GM23338 (cell line): ENCODE data around the gene ADPRH. TPM values are rescaled to one million over a fixed set of nuclear protein-coding genes. Genes with fewer than 3 reads are reported as not detected.

Experiments
- ATAC-seq: fragments of 200-7000 bp; cut with Tn5 transposase; 3 replicates; pipeline ENCODE4 v1.9.1; 2020
- DNase-seq: peaks from one replicate; pipeline ENCODE4 v3.0.0-alpha.2; 2015; ENCODE audit warnings: low spot score
- H2AFZ ChIP-seq: fragments of 200-600 bp; sonication (generic); 2 replicates; pipeline ENCODE4 v1.8.0; 2016; ENCODE audit warnings: antibody characterized with exemption, mild to moderate bottlenecking, moderate library complexity
- H3F3A ChIP-seq: fragments of 200-600 bp; sonication (generic); replicated peaks from 2 replicates; pipeline ENCODE4 v1.8.0; 2017; ENCODE audit warnings: antibody characterized with exemption, mixed run types, low read depth
- H3K27ac ChIP-seq: fragments of 200-600 bp; sonication (generic); 2 replicates; pipeline ENCODE4 v1.6.1; 2016; ENCODE audit warnings: low read depth
- H3K27me3 ChIP-seq: fragments of 200-600 bp; sonication (generic); 2 replicates; pipeline ENCODE4 v1.8.0; 2016; ENCODE audit warnings: mild to moderate bottlenecking, mixed run types, moderate library complexity; ENCODE audit not compliant: insufficient read depth
- H3K36me3 ChIP-seq: fragments of 200-600 bp; sonication (generic); 2 replicates; pipeline ENCODE4 v1.8.0; 2016; ENCODE audit warnings: mild to moderate bottlenecking; ENCODE audit not compliant: insufficient read depth
- H3K4me1 ChIP-seq: fragments of 200-600 bp; sonication (generic); 2 replicates; pipeline ENCODE4 v1.8.0; 2016; ENCODE audit warnings: mild to moderate bottlenecking, moderate library complexity; ENCODE audit not compliant: insufficient read depth
- H3K4me2 ChIP-seq: fragments of 200-600 bp; sonication (generic); 2 replicates; pipeline ENCODE4 v1.7.1; 2017; ENCODE audit warnings: mixed run types
- H3K4me3 ChIP-seq: fragments of 200-600 bp; sonication (generic); 2 replicates; pipeline ENCODE4 v1.6.1; 2016; ENCODE audit warnings: mixed run types
- H3K79me2 ChIP-seq: fragments of 200-600 bp; sonication (generic); replicated peaks from 2 replicates; pipeline ENCODE4 v1.8.0; 2017; ENCODE audit warnings: mild to moderate bottlenecking; ENCODE audit not compliant: insufficient read depth
- H3K9me2 ChIP-seq: fragments of 200-600 bp; sonication (generic); 2 replicates; pipeline ENCODE4 v1.8.0; 2017; ENCODE audit not compliant: insufficient read depth
- H4K20me1 ChIP-seq: fragments of 200-600 bp; sonication (generic); replicated peaks from 2 replicates; pipeline ENCODE4 v1.8.0; 2017; ENCODE audit warnings: mild to moderate bottlenecking; ENCODE audit not compliant: insufficient read depth
- H3K27ac Mint-ChIP-seq: 2 replicates; pipeline ENCODE4 v1.8.0; 2020; ENCODE audit warnings: inconsistent platforms, mild to moderate bottlenecking, moderate library complexity, mixed read lengths
- H3K27me3 Mint-ChIP-seq: 3 replicates; pipeline ENCODE4 v1.8.0; 2022; ENCODE audit warnings: low read depth, mild to moderate bottlenecking, moderate library complexity, mixed read lengths, inconsistent platforms; ENCODE audit not compliant: insufficient read depth, poor library complexity
- H3K36me3 Mint-ChIP-seq: 3 replicates; pipeline ENCODE4 v1.8.0; 2021; ENCODE audit warnings: low read depth, mild to moderate bottlenecking, inconsistent platforms, moderate library complexity, mixed read lengths
- H3K4me1 Mint-ChIP-seq: 3 replicates; pipeline ENCODE4 v1.8.0; 2020; ENCODE audit warnings: mild to moderate bottlenecking, inconsistent platforms, mixed read lengths
- H3K4me3 Mint-ChIP-seq: 3 replicates; pipeline ENCODE4 v1.8.0; 2021; ENCODE audit warnings: moderate library complexity, mild to moderate bottlenecking, inconsistent platforms, mixed read lengths
- H3K9me3 Mint-ChIP-seq: 3 replicates; pipeline ENCODE4 v1.8.0; 2020; ENCODE audit warnings: moderate library complexity, mild to moderate bottlenecking, inconsistent platforms, mixed read lengths
- CREB1 ChIP-seq: fragments of 250-450 bp; sonication (Bioruptor Pico); IDR thresholded peaks from 2 replicates; pipeline ENCODE4 v1.5.0; 2020; ENCODE audit warnings: low read depth, mild to moderate bottlenecking, moderate library complexity
- ETS1 ChIP-seq: IDR thresholded peaks from 2 replicates; pipeline ENCODE4 v1.6.1; 2016; ENCODE audit warnings: antibody characterized with exemption
- JUNB ChIP-seq: IDR thresholded peaks from one replicate; pipeline ENCODE4 v1.6.1; 2016; ENCODE audit warnings: antibody characterized with exemption; ENCODE audit not compliant: unreplicated experiment
- NANOG ChIP-seq: IDR thresholded peaks from 2 replicates; pipeline ENCODE4 v1.6.1; 2016; ENCODE audit warnings: antibody characterized with exemption, borderline replicate concordance
- STAT1 ChIP-seq: IDR thresholded peaks from one replicate; pipeline ENCODE4 v1.6.1; 2016; ENCODE audit warnings: antibody characterized with exemption; ENCODE audit not compliant: unreplicated experiment
- ZNF114 ChIP-seq: fragments of 250-450 bp; sonication (Bioruptor Pico); IDR thresholded peaks from 2 replicates; pipeline ENCODE4 v1.5.0; 2020; ENCODE audit warnings: mild to moderate bottlenecking, moderate library complexity
- polyA plus RNA-seq: library from polyadenylated mRNA; unstranded; fragments of >200 nt; fragmentation: Nextera tagmentation; extraction: Ambion mirVana; gene quantifications from 2 replicates; pipeline ENCODE4 v1.2.1, GENCODE V29; 2016
- total RNA-seq: library from RNA; depleted of rRNA; stranded (reverse); fragments of >200 nt; shearing (Covaris generic); gene quantifications from 2 replicates; pipeline ENCODE4 v1.2.3, GENCODE V29; 2014
- TF ChIP-seq, protein P1 (sequence below): fragments of 250-450 bp; sonication (Bioruptor Pico); IDR thresholded peaks from 2 replicates; pipeline ENCODE4 v1.5.0; 2020; ENCODE audit warnings: mild to moderate bottlenecking, moderate library complexity

The ADPRH gene
- total and polyA plus RNA-seq, 2 experiments from 2014 or later = 1.2 to 3.4 TPM

DNA sequence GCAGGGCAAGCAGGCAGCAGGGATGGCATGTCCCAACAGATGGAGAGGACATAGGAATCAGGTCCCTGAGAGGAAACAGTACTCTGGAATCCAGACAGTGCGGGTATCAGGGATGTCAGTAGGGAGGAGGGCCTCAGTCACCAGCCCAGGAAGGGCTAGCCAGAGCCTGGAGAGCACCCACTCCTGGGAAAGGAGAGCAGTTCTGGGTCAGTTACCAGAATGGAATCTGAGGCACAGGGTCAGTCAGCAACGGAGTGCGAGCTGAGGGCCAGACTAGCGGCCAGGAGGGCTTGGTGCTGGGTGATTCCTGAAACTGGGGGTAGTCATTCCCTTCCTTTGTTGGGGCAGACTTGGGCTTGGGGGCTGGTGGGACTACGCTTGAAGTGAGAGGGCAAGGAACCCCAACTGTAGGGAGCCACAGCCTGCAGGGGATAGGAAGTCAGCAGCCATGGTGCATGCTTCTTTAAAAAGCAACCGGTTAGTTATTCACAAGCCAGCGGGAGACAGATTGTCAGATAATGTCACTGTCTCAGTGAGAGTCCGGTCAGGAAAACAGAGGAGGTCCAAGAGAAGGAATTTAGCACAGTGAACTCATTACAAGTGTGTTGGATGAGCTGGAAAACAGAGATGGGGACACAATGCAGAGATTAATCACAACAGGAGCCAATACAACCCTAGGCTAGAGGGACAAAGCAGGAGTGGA lies 46.3 kb downstream of the ADPRH start:
- H3K9me2 ChIP-seq = no peaks in the 10 kb centered on the region
- H3K27ac ChIP-seq = no peak overlapping the region
- no peaks in the 10 kb centered on the region for H3F3A ChIP-seq
- no peak for TF ChIP-seq STAT1
- ATAC-seq (no peak), DNase-seq (no peak)
- peaks cover 18% of the 10 kb centered on the region for H3K4me1 Mint-ChIP-seq
- no peaks in the 10 kb centered on the region for H3K9me3 Mint-ChIP-seq
- no peaks in the 10 kb centered on the region for H3K36me3 ChIP-seq
- peaks cover 4% of the 10 kb centered on the region for H3K27me3 Mint-ChIP-seq
- no peaks in the 10 kb centered on the region for H3K27me3 ChIP-seq
- no peak overlapping the region for H3K27ac Mint-ChIP-seq
- H4K20me1 ChIP-seq = no peaks in the 10 kb centered on the region
- peak overlapping the region; percentile 28; the same call in 1 of the 2 replicates for H2AFZ ChIP-seq
- H3K79me2 ChIP-seq = no peaks in the 10 kb centered on the region
- no peak overlapping the region for H3K4me3 ChIP-seq
- H3K36me3 Mint-ChIP-seq = no peaks in the 10 kb centered on the region
- no peak overlapping the region for H3K4me2 ChIP-seq
- H3K4me1 ChIP-seq = no peaks in the 10 kb centered on the region
- no peak overlapping the region for H3K4me3 Mint-ChIP-seq

DNA sequence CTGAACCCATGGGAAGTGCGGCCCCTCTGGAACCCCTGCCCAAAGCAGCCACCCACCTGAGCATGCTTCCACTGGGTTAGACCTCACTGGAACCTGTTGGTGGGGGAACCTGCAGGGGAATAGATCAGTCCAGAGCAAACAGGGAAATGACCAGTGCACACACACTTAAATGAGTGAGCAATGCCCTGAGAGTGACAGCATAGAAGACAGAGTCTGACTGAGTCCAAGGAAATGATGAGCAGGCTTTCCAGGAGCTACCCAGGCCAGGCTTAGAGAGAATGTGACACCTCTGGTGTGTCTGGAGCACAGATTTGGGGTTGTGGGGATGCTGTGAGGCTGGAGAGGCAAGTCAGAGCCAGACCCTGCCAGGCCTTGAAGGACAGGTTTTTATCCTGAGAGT lies 46.9 kb downstream of the ADPRH start:
- Mint-ChIP-seq H3K4me3 (no peak overlapping the region), H3K4me1 (peaks cover 21% of the 10 kb centered on the region), H3K27ac (no peak overlapping the region), H3K9me3 (no peaks in the 10 kb centered on the region), H3K27me3 (peaks cover 4% of the 10 kb centered on the region), H3K36me3 (no peaks in the 10 kb centered on the region)
- Histone ChIP-seq H3K27me3 (no peaks in the 10 kb centered on the region), H3K36me3 (no peaks in the 10 kb centered on the region), H3F3A (no peaks in the 10 kb centered on the region), H3K4me2 (no peak overlapping the region), H2AFZ (peak overlapping the region; percentile 32; the same call in 1 of the 2 replicates), H3K9me2 (no peaks in the 10 kb centered on the region), H3K27ac (no peak overlapping the region), H3K4me3 (no peak overlapping the region), H4K20me1 (no peaks in the 10 kb centered on the region), H3K4me1 (no peaks in the 10 kb centered on the region), H3K79me2 (no peaks in the 10 kb centered on the region)
- no peak for ATAC-seq
- no peak for DNase-seq
- no peak for TF ChIP-seq NANOG
- no peak for TF ChIP-seq STAT1
- TF ChIP-seq, protein P1, sequence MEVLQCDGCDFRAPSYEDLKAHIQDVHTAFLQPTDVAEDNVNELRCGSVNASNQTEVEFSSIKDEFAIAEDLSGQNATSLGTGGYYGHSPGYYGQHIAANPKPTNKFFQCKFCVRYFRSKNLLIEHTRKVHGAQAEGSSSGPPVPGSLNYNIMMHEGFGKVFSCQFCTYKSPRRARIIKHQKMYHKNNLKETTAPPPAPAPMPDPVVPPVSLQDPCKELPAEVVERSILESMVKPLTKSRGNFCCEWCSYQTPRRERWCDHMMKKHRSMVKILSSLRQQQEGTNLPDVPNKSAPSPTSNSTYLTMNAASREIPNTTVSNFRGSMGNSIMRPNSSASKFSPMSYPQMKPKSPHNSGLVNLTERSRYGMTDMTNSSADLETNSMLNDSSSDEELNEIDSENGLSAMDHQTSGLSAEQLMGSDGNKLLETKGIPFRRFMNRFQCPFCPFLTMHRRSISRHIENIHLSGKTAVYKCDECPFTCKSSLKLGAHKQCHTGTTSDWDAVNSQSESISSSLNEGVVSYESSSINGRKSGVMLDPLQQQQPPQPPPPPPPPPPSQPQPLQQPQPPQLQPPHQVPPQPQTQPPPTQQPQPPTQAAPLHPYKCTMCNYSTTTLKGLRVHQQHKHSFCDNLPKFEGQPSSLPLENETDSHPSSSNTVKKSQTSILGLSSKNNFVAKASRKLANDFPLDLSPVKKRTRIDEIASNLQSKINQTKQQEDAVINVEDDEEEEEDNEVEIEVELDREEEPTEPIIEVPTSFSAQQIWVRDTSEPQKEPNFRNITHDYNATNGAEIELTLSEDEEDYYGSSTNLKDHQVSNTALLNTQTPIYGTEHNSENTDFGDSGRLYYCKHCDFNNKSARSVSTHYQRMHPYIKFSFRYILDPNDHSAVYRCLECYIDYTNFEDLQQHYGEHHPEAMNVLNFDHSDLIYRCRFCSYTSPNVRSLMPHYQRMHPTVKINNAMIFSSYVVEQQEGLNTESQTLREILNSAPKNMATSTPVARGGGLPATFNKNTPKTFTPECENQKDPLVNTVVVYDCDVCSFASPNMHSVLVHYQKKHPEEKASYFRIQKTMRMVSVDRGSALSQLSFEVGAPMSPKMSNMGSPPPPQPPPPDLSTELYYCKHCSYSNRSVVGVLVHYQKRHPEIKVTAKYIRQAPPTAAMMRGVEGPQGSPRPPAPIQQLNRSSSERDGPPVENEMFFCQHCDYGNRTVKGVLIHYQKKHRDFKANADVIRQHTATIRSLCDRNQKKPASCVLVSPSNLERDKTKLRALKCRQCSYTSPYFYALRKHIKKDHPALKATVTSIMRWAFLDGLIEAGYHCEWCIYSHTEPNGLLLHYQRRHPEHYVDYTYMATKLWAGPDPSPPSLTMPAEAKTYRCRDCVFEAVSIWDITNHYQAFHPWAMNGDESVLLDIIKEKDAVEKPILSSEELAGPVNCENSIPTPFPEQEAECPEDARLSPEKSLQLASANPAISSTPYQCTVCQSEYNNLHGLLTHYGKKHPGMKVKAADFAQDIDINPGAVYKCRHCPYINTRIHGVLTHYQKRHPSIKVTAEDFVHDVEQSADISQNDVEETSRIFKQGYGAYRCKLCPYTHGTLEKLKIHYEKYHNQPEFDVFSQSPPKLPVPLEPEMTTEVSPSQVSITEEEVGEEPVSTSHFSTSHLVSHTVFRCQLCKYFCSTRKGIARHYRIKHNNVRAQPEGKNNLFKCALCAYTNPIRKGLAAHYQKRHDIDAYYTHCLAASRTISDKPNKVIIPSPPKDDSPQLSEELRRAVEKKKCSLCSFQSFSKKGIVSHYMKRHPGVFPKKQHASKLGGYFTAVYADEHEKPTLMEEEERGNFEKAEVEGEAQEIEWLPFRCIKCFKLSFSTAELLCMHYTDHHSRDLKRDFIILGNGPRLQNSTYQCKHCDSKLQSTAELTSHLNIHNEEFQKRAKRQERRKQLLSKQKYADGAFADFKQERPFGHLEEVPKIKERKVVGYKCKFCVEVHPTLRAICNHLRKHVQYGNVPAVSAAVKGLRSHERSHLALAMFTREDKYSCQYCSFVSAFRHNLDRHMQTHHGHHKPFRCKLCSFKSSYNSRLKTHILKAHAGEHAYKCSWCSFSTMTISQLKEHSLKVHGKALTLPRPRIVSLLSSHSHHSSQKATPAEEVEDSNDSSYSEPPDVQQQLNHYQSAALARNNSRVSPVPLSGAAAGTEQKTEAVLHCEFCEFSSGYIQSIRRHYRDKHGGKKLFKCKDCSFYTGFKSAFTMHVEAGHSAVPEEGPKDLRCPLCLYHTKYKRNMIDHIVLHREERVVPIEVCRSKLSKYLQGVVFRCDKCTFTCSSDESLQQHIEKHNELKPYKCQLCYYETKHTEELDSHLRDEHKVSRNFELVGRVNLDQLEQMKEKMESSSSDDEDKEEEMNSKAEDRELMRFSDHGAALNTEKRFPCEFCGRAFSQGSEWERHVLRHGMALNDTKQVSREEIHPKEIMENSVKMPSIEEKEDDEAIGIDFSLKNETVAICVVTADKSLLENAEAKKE (CRISPR knock-in tag) = no peak
- no peak for TF ChIP-seq CREB1
- TF ChIP-seq JUNB = no peak
- TF ChIP-seq ZNF114 (CRISPR knock-in tag) = no peak
- TF ChIP-seq ETS1 = no peak
